DOHH2 (cell line): ENCODE results near the gene CAMSAP1.

Experiments used
- EZH2phosphoT487 ChIP-seq: fragments of 200-600 bp; sonication (generic); IDR thresholded peaks from 2 replicates; pipeline ENCODE4 v1.6.1; 2017; ENCODE audit warnings: borderline replicate concordance, mild to moderate bottlenecking, antibody characterized with exemption, low read length, moderate library complexity, mixed read lengths
- TF ChIP-seq, protein P1 (sequence below): fragments of 200-600 bp; sonication (generic); IDR thresholded peaks from one replicate; pipeline ENCODE4 v1.5.1; 2014; ENCODE audit warnings: antibody characterized with exemption, mild to moderate bottlenecking, low read depth, low read length; ENCODE audit not compliant: poor library complexity, severe bottlenecking

DNA sequence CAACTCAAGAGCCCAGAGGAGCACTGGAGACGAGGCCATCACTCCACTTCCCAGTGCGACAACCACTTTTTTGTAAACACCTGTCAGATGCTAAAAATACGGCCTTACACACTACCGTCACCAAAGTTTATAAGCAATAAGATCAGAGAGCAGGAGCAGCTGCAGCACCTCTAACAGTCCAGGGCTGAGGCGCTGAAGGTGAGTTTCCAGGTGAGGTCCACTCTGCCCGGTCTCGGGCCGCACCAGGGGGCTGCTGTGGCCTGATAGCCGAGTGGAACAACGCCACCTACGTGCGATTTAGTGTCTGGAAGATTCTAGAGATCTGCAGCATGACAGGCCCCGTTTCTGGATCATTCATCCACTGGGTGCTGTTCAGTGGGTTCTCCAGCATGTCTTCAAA, 25.8 kb upstream of the CAMSAP1 start:
- TF ChIP-seq, protein P1, sequence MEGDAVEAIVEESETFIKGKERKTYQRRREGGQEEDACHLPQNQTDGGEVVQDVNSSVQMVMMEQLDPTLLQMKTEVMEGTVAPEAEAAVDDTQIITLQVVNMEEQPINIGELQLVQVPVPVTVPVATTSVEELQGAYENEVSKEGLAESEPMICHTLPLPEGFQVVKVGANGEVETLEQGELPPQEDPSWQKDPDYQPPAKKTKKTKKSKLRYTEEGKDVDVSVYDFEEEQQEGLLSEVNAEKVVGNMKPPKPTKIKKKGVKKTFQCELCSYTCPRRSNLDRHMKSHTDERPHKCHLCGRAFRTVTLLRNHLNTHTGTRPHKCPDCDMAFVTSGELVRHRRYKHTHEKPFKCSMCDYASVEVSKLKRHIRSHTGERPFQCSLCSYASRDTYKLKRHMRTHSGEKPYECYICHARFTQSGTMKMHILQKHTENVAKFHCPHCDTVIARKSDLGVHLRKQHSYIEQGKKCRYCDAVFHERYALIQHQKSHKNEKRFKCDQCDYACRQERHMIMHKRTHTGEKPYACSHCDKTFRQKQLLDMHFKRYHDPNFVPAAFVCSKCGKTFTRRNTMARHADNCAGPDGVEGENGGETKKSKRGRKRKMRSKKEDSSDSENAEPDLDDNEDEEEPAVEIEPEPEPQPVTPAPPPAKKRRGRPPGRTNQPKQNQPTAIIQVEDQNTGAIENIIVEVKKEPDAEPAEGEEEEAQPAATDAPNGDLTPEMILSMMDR, result no peak
- no peak for TF ChIP-seq EZH2phosphoT487
